Lung (tissue), 12 donors: ENCODE measurements around the gene NXN. TPM values are rescaled to one million over a fixed set of nuclear protein-coding genes. Genes with fewer than 3 reads are reported as not detected.

Experiments used
- ATAC-seq: fragments of 200-7000 bp; cut with Tn5 transposase; one replicate; pipeline ENCODE4 v1.9.1; 2020; ENCODE audit warnings: moderate number of reproducible peaks; ENCODE audit not compliant: insufficient read depth, low FRiP score
- DNase-seq, 3 donors: peaks; one replicate each; pipeline ENCODE4 v3.0.0-alpha.2; 2013 to 2017
- H3K27ac ChIP-seq, 2 donors: one replicate each; pipeline ENCODE4 v1.5.1; 2013; ENCODE audit warnings: mild to moderate bottlenecking in 2 of 2, moderate library complexity in 2 of 2, control low read depth in 1 of 2, inconsistent platforms in 1 of 2, low read depth in 1 of 2, low read length in 1 of 2
- H3K27me3 ChIP-seq, 3 donors: one replicate each; pipeline ENCODE4 v1.5.1; 2013; ENCODE audit warnings: low read length in 2 of 3; ENCODE audit not compliant: control insufficient read depth in 3 of 3, insufficient read depth in 3 of 3
- H3K36me3 ChIP-seq, 4 donors: one replicate each; pipeline ENCODE4 v1.5.1; 2013; ENCODE audit warnings: low read length in 4 of 4, mild to moderate bottlenecking in 1 of 4, moderate library complexity in 1 of 4; ENCODE audit not compliant: control insufficient read depth in 4 of 4, insufficient read depth in 4 of 4
- H3K4me1 ChIP-seq, 5 donors: one replicate each; pipeline ENCODE4 v1.5.1; 2013; ENCODE audit warnings: low read length in 5 of 5, mild to moderate bottlenecking in 2 of 5, moderate library complexity in 1 of 5; ENCODE audit not compliant: control insufficient read depth in 5 of 5, insufficient read depth in 5 of 5
- H3K4me3 ChIP-seq: one replicate; pipeline ENCODE4 v1.5.1; 2013; ENCODE audit warnings: mild to moderate bottlenecking, control low read depth, moderate library complexity
- H3K9ac ChIP-seq, 2 donors: one replicate each; pipeline ENCODE4 v1.5.1; 2013; ENCODE audit warnings: low read length in 2 of 2, control low read depth in 1 of 2; ENCODE audit not compliant: insufficient read depth in 1 of 2
- H3K9me3 ChIP-seq, 4 donors: one replicate each; pipeline ENCODE4 v1.5.1; 2013; ENCODE audit warnings: low read length in 3 of 4, mild to moderate bottlenecking in 1 of 4, moderate library complexity in 1 of 4; ENCODE audit not compliant: control insufficient read depth in 4 of 4, insufficient read depth in 3 of 4
- WGBS, 2 donors: extraction: QIAGEN DNeasy Blood & Tissue Kit; methylation state at CpG; one replicate each; pipeline ENCODE4 v1.1.7; 2013; 5-methylcytosine and 5-hydroxymethylcytosine counted together
- polyA plus RNA-seq, 2 donors: library from polyadenylated mRNA; stranded (reverse); fragments of 200-250 nt; gene quantifications; one replicate each; pipeline ENCODE4 v1.2.1, GENCODE V29; 2013
- total RNA-seq, 2 donors: library from RNA; depleted of rRNA in 1 of 2; stranded (reverse); fragments of >200 nt in 1 of 2; gene quantifications; one replicate each; pipeline ENCODE4 v1.2.1, GENCODE V29; 2014 to 2021
- TF ChIP-seq, protein P1 (sequence below): IDR thresholded peaks from 2 replicates; pipeline ENCODE4 v1.5.1; 2012; ENCODE audit warnings: mild to moderate bottlenecking; ENCODE audit errors: control extremely low read depth, extremely low read depth
- donor health status: control.
- donor health status: control.
- donor health status: Bipolar disorder and iron deficiency.
- donor health status: healthy.
- donor health status: DM: yes; HTN: yes; CAD: no.

The NXN gene
- total and polyA plus RNA-seq, 4 donors: 17.6 to 57.7 (median 39.9) TPM

DNA sequence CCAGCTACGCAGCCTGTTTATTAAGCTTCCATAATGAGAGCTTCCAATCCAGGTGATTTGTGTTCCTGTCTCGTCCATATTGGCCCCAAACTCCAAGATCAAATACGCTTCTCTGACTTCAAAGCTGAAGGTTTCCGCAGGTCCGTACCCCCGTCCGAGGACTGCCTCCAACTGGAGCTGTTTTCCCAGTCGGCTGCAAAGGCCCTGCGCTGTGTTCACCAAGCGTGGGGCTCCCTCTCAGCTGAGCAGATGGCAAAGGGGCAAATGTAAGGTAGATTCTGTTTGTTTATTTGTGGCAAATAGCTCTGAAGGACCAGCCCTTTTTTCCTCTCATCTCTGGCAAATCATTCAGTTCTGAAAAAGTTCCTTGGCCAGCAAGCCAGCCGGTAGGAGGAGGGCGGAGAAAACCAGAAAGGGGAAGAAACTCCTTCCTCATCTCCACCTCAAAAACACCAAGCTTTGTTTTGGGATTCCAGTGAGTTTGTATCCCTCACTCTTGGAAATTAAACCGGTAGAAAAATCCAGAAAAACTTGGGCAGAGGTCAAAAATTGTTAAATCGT lies 35.2 kb downstream of the NXN start:
- H3K27ac ChIP-seq: no peak overlapping the region
- H3K4me1 ChIP-seq: no peaks in the 10 kb centered on the region
- TF ChIP-seq, protein P1, sequence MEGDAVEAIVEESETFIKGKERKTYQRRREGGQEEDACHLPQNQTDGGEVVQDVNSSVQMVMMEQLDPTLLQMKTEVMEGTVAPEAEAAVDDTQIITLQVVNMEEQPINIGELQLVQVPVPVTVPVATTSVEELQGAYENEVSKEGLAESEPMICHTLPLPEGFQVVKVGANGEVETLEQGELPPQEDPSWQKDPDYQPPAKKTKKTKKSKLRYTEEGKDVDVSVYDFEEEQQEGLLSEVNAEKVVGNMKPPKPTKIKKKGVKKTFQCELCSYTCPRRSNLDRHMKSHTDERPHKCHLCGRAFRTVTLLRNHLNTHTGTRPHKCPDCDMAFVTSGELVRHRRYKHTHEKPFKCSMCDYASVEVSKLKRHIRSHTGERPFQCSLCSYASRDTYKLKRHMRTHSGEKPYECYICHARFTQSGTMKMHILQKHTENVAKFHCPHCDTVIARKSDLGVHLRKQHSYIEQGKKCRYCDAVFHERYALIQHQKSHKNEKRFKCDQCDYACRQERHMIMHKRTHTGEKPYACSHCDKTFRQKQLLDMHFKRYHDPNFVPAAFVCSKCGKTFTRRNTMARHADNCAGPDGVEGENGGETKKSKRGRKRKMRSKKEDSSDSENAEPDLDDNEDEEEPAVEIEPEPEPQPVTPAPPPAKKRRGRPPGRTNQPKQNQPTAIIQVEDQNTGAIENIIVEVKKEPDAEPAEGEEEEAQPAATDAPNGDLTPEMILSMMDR: no peak
- no peak for ATAC-seq
- DNase-seq: no peak
- no peaks in the 10 kb centered on the region for H3K27me3 ChIP-seq
- WGBS, 2 donors: 63 to 68% methylated on average over 14 of the region's 14 CpGs
- H3K9me3 ChIP-seq: no peaks in the 10 kb centered on the region
- H3K9ac ChIP-seq: no peak overlapping the region
- H3K36me3 ChIP-seq: peaks cover 0 to 6% (median 2%) of the 10 kb centered on the region in 4 donors
- no peak overlapping the region for H3K4me3 ChIP-seq

DNA sequence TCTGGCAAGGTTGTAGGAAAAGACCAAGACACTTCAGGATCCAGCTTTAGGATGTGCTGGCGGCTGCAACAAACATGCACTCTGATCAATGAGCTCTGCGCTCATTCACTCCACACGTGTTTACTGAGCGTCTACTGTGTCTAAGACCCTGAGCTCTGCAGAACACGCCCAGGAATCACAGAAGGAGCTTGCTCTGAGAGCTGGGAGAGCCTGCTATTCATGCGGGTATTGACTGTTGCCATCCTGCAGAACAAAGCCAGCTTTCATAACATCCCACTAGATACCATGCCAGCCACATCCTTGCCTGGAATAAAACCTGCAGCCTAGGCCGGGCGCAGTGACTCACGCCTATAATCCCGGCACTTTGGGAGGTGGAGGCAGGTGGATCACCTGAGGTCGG lies 44.1 kb downstream of the NXN start:
- Histone ChIP-seq H3K4me1 (peaks cover 0 to 23% (median 10%) of the 10 kb centered on the region in 5 donors), H3K4me3 (no peak overlapping the region), H3K9ac (no peak overlapping the region), H3K36me3 (no peaks in the 10 kb centered on the region), H3K9me3 (no peaks in the 10 kb centered on the region), H3K27ac (peak overlapping the region in 1 of 2 donors; percentile 67), H3K27me3 (no peaks in the 10 kb centered on the region)
- TF ChIP-seq, protein P1: no peak
- 89 to 91% methylated on average over 11 of the region's 11 CpGs for WGBS, 2 donors
- DNase-seq (no peak), ATAC-seq (no peak)

DNA sequence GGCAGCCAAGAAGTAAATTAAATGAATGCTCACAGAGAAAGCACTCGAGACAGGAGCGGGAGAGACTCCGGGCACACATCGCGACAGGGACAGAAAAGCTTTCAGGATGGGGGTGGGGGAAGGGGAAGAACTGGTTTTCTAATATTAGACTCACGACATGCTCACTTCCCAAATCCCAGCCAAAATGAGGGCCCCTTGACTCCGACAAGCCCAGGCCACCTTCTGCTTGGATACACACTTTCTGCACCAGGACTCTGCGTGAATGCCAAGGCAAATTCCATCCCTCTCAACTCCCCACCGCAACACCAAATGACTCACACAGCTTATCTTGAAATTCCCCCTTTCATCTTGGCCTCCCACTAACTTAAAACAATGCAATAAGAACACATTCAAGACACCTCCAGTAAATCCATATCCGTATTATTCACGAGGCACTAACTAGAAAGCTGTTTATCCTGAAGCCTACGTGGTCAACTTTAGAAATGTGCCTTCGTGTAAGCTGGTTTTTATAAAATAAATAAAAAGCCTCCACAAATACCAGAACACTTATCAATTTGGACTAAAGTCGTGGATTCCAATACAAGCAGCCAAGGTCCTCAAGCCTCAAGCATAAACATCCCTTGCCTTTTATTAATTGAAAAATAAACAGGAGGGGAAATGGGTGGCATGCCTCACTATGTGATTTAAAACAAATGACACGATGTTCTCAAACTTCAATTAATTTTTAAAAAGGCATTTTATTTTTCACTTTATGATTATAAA lies 46.1 kb downstream of the NXN start:
- H3K9me3 ChIP-seq: no peaks in the 10 kb centered on the region
- TF ChIP-seq, protein P1: no peak
- no peaks in the 10 kb centered on the region for H3K36me3 ChIP-seq
- peaks cover 6 to 35% (median 11%) of the 10 kb centered on the region in 5 donors for H3K4me1 ChIP-seq
- DNase-seq: peak; percentile 83 to 87 (median 84)
- 27 to 46% methylated on average over 15 of the region's 15 CpGs for WGBS, 2 donors
- H3K27ac ChIP-seq: peak overlapping the region in 1 of 2 donors; percentile 87
- peak; percentile 87 for ATAC-seq
- peak overlapping the region in 1 of 2 donors; percentile 85 for H3K9ac ChIP-seq
- H3K4me3 ChIP-seq: no peak overlapping the region
- H3K27me3 ChIP-seq: no peaks in the 10 kb centered on the region
